Measurements from ENCODE around the gene TRIM32.

GRCh38 chr9:116656977-116657376, 30.1 kb upstream of the TRIM32 start:
- TF ChIP-seq, protein P1, sequence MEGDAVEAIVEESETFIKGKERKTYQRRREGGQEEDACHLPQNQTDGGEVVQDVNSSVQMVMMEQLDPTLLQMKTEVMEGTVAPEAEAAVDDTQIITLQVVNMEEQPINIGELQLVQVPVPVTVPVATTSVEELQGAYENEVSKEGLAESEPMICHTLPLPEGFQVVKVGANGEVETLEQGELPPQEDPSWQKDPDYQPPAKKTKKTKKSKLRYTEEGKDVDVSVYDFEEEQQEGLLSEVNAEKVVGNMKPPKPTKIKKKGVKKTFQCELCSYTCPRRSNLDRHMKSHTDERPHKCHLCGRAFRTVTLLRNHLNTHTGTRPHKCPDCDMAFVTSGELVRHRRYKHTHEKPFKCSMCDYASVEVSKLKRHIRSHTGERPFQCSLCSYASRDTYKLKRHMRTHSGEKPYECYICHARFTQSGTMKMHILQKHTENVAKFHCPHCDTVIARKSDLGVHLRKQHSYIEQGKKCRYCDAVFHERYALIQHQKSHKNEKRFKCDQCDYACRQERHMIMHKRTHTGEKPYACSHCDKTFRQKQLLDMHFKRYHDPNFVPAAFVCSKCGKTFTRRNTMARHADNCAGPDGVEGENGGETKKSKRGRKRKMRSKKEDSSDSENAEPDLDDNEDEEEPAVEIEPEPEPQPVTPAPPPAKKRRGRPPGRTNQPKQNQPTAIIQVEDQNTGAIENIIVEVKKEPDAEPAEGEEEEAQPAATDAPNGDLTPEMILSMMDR (IDR thresholded peaks at IDR 0.05; ENCODE audit: insufficient read depth, low read depth, low read length), result no peak
- no peak for TF ChIP-seq EZH2 (IDR thresholded peaks at IDR 0.05; ENCODE audit: insufficient read depth, low read length)

Measured in astrocyte (in vitro differentiated cells and primary cell).